ENCODE results near the gene CYSTM1. TPM values are rescaled to one million over a fixed set of nuclear protein-coding genes. Genes with fewer than 3 reads are reported as not detected.
A peak's percentile ranks its signal among the peaks of the same experiment; 100 is the strongest.

CYSTM1 gene
- total RNA-seq, 2 donors from 2014 or later = 11.3 to 11.9 TPM

- Mint-ChIP-seq H3K4me3 (peak overlapping the region; percentile 45), H3K4me1 (peaks cover 27% of the 10 kb centered on the region), H3K9me3 (no peaks in the 10 kb centered on the region), H3K36me3 (ENCODE audit: low read depth) (peaks cover 17% of the 10 kb centered on the region), H3K27ac (peak overlapping the region; percentile 65), H3K27me3 (no peaks in the 10 kb centered on the region)
- peak; percentile 96 for ATAC-seq (replicated peaks)
Observed at GRCh38 chr5:140251527-140251973, 76.6 kb downstream of the CYSTM1 start.

GRCh38 chr5:140252470-140253126 is 77.6 kb downstream of the CYSTM1 start:
- Mint-ChIP-seq H3K27me3 (no peaks in the 10 kb centered on the region), H3K4me3 (peak overlapping the region; percentile 45), H3K9me3 (no peaks in the 10 kb centered on the region), H3K36me3 (ENCODE audit: low read depth) (peaks cover 21% of the 10 kb centered on the region), H3K27ac (peak overlapping the region; percentile 65), H3K4me1 (peaks cover 32% of the 10 kb centered on the region)
- no peak for ATAC-seq (replicated peaks)

GRCh38 chr5:140253985-140254384 is 79.0 kb downstream of the CYSTM1 start:
- H3K4me1 Mint-ChIP-seq = peaks cover 43% of the 10 kb centered on the region
- H3K27me3 Mint-ChIP-seq = no peaks in the 10 kb centered on the region
- no peak overlapping the region for H3K4me3 Mint-ChIP-seq
- no peak for ATAC-seq (replicated peaks)
- peaks cover 32% of the 10 kb centered on the region for H3K36me3 Mint-ChIP-seq (ENCODE audit: low read depth)
- H3K27ac Mint-ChIP-seq = no peak overlapping the region
- peaks cover 4% of the 10 kb centered on the region for H3K9me3 Mint-ChIP-seq

- H3K27ac Mint-ChIP-seq = no peak overlapping the region
- peaks cover 4% of the 10 kb centered on the region for H3K9me3 Mint-ChIP-seq
- peak; percentile 25 for ATAC-seq (replicated peaks)
- no peaks in the 10 kb centered on the region for H3K27me3 Mint-ChIP-seq
- H3K36me3 Mint-ChIP-seq (ENCODE audit: low read depth) = peaks cover 20% of the 10 kb centered on the region
- no peak overlapping the region for H3K4me3 Mint-ChIP-seq
- peaks cover 39% of the 10 kb centered on the region for H3K4me1 Mint-ChIP-seq
Observed at GRCh38 chr5:140255460-140256157, 80.6 kb downstream of the CYSTM1 start.

GRCh38 chr5:140256726-140257125 is 81.7 kb downstream of the CYSTM1 start:
- Mint-ChIP-seq H3K4me1 (peaks cover 36% of the 10 kb centered on the region), H3K27me3 (no peaks in the 10 kb centered on the region), H3K27ac (no peak overlapping the region), H3K4me3 (no peak overlapping the region), H3K9me3 (peaks cover 4% of the 10 kb centered on the region), H3K36me3 (ENCODE audit: low read depth) (peaks cover 18% of the 10 kb centered on the region)
- ATAC-seq (replicated peaks) = no peak

- Mint-ChIP-seq H3K4me3 (no peak overlapping the region), H3K36me3 (ENCODE audit: low read depth) (peaks cover 18% of the 10 kb centered on the region), H3K27ac (peak overlapping the region; percentile 80), H3K27me3 (no peaks in the 10 kb centered on the region), H3K4me1 (peaks cover 28% of the 10 kb centered on the region), H3K9me3 (peaks cover 4% of the 10 kb centered on the region)
- ATAC-seq (replicated peaks) = no peak
Observed at GRCh38 chr5:140258016-140258415, 83.0 kb downstream of the CYSTM1 start.

GRCh38 chr5:140258873-140259272 is 83.9 kb downstream of the CYSTM1 start:
- Mint-ChIP-seq H3K27ac (peak overlapping the region; percentile 80), H3K27me3 (no peaks in the 10 kb centered on the region), H3K4me1 (peaks cover 28% of the 10 kb centered on the region), H3K4me3 (peak overlapping the region; percentile 30), H3K9me3 (peaks cover 4% of the 10 kb centered on the region), H3K36me3 (ENCODE audit: low read depth) (peaks cover 18% of the 10 kb centered on the region)
- no peak for ATAC-seq (replicated peaks)

GRCh38 chr5:140259500-140259899 is 84.5 kb downstream of the CYSTM1 start:
- Mint-ChIP-seq H3K27ac (peak overlapping the region; percentile 80), H3K36me3 (ENCODE audit: low read depth) (peaks cover 18% of the 10 kb centered on the region), H3K4me1 (peaks cover 28% of the 10 kb centered on the region), H3K9me3 (peaks cover 4% of the 10 kb centered on the region), H3K4me3 (peak overlapping the region; percentile 30), H3K27me3 (no peaks in the 10 kb centered on the region)
- peak; percentile 50 for ATAC-seq (replicated peaks)

GRCh38 chr5:140260089-140260656 is 85.2 kb downstream of the CYSTM1 start:
- H3K9me3 Mint-ChIP-seq = peaks cover 4% of the 10 kb centered on the region
- H3K36me3 Mint-ChIP-seq (ENCODE audit: low read depth) = peaks cover 18% of the 10 kb centered on the region
- H3K27me3 Mint-ChIP-seq = no peaks in the 10 kb centered on the region
- peaks cover 30% of the 10 kb centered on the region for H3K4me1 Mint-ChIP-seq
- peak overlapping the region; percentile 23 for H3K27ac Mint-ChIP-seq
- H3K4me3 Mint-ChIP-seq = peak overlapping the region; percentile 30
- ATAC-seq (replicated peaks) = no peak

GRCh38 chr5:140261403-140262171 is 86.6 kb downstream of the CYSTM1 start:
- Mint-ChIP-seq H3K36me3 (ENCODE audit: low read depth) (peaks cover 18% of the 10 kb centered on the region), H3K27me3 (no peaks in the 10 kb centered on the region), H3K4me3 (peak overlapping the region; percentile 21), H3K4me1 (peaks cover 44% of the 10 kb centered on the region), H3K9me3 (peaks cover 4% of the 10 kb centered on the region), H3K27ac (peak overlapping the region; percentile 32)
- ATAC-seq (replicated peaks) = peak; percentile 93

- Mint-ChIP-seq H3K9me3 (peaks cover 4% of the 10 kb centered on the region), H3K27me3 (no peaks in the 10 kb centered on the region), H3K36me3 (ENCODE audit: low read depth) (peaks cover 18% of the 10 kb centered on the region), H3K4me3 (no peak overlapping the region), H3K4me1 (peaks cover 46% of the 10 kb centered on the region), H3K27ac (no peak overlapping the region)
- ATAC-seq (replicated peaks) = no peak
Observed at GRCh38 chr5:140262221-140262620, 87.2 kb downstream of the CYSTM1 start.

GRCh38 chr5:140262839-140263238 is 87.9 kb downstream of the CYSTM1 start:
- Mint-ChIP-seq H3K9me3 (peaks cover 4% of the 10 kb centered on the region), H3K27me3 (no peaks in the 10 kb centered on the region), H3K27ac (no peak overlapping the region), H3K36me3 (ENCODE audit: low read depth) (peaks cover 12% of the 10 kb centered on the region), H3K4me1 (peaks cover 45% of the 10 kb centered on the region), H3K4me3 (no peak overlapping the region)
- ATAC-seq (replicated peaks) = no peak

GRCh38 chr5:140265845-140266244 is 90.9 kb downstream of the CYSTM1 start:
- Mint-ChIP-seq H3K9me3 (no peaks in the 10 kb centered on the region), H3K36me3 (ENCODE audit: low read depth) (no peaks in the 10 kb centered on the region), H3K27me3 (no peaks in the 10 kb centered on the region), H3K4me3 (peak overlapping the region; percentile 0), H3K27ac (peak overlapping the region; percentile 74), H3K4me1 (peaks cover 31% of the 10 kb centered on the region)
- no peak for ATAC-seq (replicated peaks)

GRCh38 chr5:140266471-140267200 is 91.6 kb downstream of the CYSTM1 start:
- Mint-ChIP-seq H3K4me1 (peaks cover 31% of the 10 kb centered on the region), H3K27ac (no peak overlapping the region), H3K4me3 (peak overlapping the region; percentile 0), H3K27me3 (no peaks in the 10 kb centered on the region), H3K9me3 (no peaks in the 10 kb centered on the region), H3K36me3 (ENCODE audit: low read depth) (no peaks in the 10 kb centered on the region)
- no peak for ATAC-seq (replicated peaks)
